Gastrocnemius medialis (tissue), 4 donors: Measurements from ENCODE around the gene MYPOP.

Experiments
- POLR2A ChIP-seq, 2 donors: fragments of 450-650 bp; IDR thresholded peaks; one replicate each; pipeline ENCODE4 v1.6.1; 2017; ENCODE audit warnings: antibody characterized with exemption in 2 of 2, mild to moderate bottlenecking in 2 of 2, moderate library complexity in 2 of 2
- TF ChIP-seq, protein P1 (sequence below), 5 experiments: fragments of 450-650 bp in 3 of 5; fragments of 200-600 bp in 2 of 5; sonication (generic) in 2 of 5; IDR thresholded peaks in 4 of 5; conservative IDR thresholded peaks in 1 of 5; 1 replicate in 4 of 5; 2 replicates in 1 of 5; pipeline ENCODE4 v1.5.1; 2016 to 2019; ENCODE audit warnings: antibody characterized with exemption in 5 of 5, mild to moderate bottlenecking in 3 of 5, moderate library complexity in 3 of 5

DNA sequence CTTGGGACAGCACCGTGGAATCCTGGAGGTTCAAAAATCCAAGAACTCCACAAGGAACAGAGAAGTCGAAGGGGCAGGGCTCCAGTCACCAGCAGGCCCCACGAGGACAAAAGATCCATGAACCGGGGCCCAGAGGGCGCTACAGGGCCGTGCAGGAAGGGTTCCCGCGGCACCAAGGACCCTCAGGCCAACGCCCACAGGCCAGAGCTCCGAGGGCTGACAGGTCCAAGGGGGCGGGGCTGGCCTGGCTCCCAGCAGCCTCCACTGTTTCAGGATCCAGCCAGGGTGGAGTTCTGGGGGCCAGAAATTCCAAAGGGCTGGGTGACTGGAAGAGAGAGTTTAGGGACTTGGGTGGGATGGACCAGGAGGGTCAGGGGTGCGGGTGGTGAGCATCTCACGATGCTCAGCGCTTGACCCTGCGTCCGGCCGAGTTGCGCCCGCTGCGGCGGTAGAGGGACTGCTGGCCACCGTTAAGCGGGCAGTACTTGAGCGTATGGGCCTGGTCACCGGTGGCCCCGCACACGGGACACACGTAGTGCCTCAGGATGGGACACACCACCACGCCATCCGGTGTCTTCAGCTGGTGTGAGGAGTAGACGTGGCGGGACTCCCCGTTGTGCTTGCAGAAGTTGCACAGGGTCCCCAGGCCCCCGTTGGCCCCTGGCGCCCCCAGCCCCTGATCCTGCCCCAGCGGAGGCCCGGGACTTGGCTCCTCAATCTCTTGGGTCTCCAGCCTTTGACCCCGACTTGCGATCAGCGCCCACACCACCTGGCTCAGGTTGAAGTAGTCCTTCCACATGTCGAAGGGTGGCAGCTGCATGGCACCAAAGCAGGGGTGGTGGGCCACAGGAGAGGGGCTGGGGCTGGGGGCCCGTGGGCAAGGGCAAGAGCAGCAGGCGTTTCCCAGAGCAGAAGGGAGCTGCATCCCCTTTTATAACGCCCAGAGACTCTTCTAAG is 11.7 kb upstream of the MYPOP start, which contains the start of gene NANOS2:
- TF ChIP-seq, protein P1, sequence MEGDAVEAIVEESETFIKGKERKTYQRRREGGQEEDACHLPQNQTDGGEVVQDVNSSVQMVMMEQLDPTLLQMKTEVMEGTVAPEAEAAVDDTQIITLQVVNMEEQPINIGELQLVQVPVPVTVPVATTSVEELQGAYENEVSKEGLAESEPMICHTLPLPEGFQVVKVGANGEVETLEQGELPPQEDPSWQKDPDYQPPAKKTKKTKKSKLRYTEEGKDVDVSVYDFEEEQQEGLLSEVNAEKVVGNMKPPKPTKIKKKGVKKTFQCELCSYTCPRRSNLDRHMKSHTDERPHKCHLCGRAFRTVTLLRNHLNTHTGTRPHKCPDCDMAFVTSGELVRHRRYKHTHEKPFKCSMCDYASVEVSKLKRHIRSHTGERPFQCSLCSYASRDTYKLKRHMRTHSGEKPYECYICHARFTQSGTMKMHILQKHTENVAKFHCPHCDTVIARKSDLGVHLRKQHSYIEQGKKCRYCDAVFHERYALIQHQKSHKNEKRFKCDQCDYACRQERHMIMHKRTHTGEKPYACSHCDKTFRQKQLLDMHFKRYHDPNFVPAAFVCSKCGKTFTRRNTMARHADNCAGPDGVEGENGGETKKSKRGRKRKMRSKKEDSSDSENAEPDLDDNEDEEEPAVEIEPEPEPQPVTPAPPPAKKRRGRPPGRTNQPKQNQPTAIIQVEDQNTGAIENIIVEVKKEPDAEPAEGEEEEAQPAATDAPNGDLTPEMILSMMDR (IDR thresholded peaks at IDR 0.05 in 4 of 5, conservative IDR thresholded peaks at IDR 0.05 in 1 of 5) = no peak
- TF ChIP-seq POLR2A (IDR thresholded peaks at IDR 0.05) = no peak
